ENCODE results near the gene KCNE3.

- TF ChIP-seq CTCF (conservative IDR thresholded peaks at IDR 0.05), result no peak
- TF ChIP-seq EZH2 (IDR thresholded peaks at IDR 0.05; ENCODE audit: low read depth), result no peak
These were observed 20.8 kb downstream of the KCNE3 start for GRCh38 chr11:74446532-74446938.
